ENCODE measurements around the gene ITPR1.

ITPR1 gene

DNA sequence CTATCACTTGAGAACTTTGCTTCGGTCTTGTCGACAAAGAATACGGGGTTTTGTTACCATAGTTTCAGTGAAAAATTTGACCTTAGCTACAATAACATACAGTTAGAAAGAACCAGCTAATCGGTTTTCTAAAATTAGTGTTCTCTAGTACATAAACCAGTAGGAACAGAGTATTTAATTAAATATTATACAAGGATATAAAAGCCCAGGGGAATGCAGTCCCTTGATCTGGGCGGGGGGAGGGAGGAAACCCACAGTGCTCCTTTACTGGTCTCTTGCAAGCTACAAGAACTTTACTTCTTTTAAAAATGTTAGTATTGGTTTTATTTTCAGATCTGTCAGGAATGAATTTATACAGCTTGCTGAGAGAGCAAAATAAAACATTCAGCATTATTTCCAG lies 41.8 kb downstream of the ITPR1 start:
- no peak for DNase-seq

GRCh38 chr3:4536260-4536659 lies 43.1 kb downstream of the ITPR1 start:
- no peak for DNase-seq

- DNase-seq = no peak
These were observed 47.1 kb downstream of the ITPR1 start for GRCh38 chr3:4540267-4540666.

- DNase-seq = no peak
These were observed 50.0 kb downstream of the ITPR1 start for GRCh38 chr3:4543110-4543509.

DNA sequence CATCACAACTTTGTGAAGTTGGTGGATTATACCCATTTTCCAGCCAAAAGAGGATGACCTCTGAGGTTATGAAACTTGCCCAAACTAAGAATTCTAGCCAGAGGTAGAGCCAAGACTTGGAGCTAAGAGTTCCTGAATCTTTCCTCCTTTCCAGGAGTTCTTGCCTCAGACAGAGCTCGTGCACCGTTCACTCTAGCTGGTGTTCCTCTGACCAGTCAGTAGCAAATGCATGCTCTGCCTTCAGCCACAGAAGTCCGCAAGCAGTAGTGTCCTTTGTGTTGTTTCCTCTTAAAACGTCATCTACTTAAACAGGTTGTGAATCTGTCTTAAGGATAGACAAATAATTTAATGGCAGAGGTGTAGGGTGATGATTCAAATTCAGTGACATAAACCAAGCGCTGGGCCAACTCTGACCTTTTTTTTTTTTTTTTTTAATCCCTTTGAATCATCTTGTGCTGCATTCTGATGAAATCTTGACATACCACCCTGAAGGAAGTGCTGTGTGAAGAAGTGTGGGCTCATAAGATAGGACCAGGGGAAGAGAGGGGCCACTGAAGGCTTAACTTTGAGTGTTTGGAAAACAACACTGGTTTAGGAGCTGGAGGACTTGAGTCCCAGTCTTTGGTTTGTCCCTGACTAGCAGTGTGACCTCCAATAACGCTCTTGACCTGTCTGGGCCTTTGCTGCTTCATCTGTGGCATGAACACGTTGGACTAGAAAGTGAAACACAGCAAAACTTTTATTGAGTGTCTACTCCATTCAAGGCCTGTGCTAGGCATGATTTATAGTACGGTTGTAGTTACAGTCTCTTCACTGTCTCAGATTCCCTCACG lies 53.4 kb downstream of the ITPR1 start:
- DNase-seq = no peak

DNA sequence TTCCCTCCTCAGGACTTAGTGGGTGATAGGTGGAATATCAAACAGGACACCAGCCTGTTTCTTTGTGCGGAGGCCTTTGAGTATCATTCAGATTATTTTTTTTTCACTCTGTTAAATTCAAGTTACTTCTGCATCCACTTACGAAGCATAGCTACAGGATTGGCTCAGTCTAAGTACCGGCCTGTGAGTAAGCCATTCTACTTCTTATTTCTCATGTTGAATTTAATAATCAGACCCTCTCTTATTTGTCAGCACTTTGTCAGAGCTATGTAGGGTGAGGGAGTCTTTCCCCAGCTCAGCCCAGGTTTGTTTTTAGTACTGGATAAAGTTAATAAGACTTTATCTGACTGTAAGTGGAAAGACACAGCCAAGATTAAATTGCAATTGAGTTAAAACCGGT lies 54.7 kb downstream of the ITPR1 start:
- no peak for DNase-seq

DNA sequence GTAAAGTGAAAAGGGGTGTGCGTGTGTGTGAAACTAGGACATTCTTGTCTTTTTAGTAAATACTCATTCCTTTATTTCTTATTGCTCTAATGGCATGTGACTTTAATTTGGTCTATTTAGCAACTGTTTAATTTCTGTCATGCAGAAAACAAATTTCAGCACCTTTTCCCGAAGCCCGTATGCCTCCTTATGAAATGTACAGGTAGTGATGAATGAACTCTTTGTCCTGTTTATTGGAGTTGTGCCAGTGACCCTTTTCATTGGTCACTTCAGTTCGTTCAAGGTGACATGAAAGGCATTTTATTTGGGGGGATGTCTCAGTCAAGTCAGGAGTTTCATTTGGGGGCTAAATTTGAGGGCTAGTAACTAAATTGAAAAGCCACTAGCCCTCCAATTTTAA lies 55.2 kb downstream of the ITPR1 start:
- no peak for DNase-seq

DNA sequence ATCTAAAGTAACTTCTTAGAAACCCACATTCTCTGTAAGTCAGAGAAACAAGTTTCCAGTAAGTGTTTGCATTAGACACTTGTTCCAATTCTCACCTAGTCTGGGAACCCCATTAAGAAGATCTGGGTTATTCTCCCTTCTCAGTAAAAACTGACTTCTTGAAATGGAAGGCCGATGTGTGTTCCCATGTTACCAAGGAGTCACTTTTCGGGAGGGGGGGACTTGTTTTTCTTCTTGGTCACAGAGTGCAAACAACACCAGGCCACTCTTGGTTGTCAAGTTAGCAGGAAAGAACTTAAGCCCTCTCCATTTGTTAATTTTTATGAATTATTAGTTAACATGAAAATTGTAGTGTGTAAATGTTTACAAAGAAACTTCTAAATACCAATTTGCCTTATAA lies 55.6 kb downstream of the ITPR1 start:
- DNase-seq = no peak

GRCh38 chr3:4549896-4550295 lies 56.7 kb downstream of the ITPR1 start:
- DNase-seq = no peak

GRCh38 chr3:4551051-4551711 lies 58.0 kb downstream of the ITPR1 start:
- DNase-seq = no peak

GRCh38 chr3:4551794-4552442 lies 58.8 kb downstream of the ITPR1 start:
- no peak for DNase-seq

DNA sequence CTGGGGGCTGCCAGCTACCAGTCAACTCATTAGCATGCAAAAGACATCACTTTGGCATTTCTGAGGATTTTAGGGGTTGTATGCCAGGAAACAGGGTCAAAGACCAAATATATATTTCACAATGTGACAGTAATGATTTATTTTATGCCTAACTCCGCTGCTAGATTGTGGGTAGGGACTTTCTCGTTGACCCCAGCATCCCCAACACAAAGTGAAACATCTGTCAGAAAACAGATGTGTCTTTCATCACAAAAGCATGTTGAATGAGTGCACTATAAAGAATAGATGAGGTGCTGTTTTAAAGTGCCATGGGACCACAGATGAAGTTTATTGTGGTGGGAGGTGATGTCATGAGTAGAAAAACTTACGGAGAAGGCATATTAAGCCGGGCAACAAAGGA lies 59.7 kb downstream of the ITPR1 start:
- DNase-seq = no peak

- no peak for DNase-seq
These were observed 68.5 kb downstream of the ITPR1 start for GRCh38 chr3:4561661-4562060.

GRCh38 chr3:4562595-4562994 lies 69.4 kb downstream of the ITPR1 start:
- DNase-seq = no peak

DNA sequence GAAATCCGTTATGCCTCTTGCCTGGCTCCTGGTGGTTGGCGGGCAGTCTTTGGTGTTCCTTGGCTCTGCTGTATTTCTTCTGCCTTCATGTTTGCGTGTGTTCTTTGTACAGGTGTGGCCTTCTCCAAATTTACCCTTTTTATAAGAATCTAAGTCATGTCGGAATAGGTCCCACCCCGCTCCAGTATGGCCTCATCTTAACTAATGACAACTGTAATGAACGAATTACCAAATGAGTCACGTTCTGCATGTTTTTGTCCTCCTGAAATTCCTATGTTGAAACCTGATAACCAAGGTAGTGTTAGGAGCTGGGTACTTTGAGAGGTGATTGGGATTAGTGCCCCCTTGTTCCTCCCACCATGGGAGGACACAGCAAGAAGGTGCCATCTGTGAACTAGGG lies 71.1 kb downstream of the ITPR1 start:
- no peak for DNase-seq

DNA sequence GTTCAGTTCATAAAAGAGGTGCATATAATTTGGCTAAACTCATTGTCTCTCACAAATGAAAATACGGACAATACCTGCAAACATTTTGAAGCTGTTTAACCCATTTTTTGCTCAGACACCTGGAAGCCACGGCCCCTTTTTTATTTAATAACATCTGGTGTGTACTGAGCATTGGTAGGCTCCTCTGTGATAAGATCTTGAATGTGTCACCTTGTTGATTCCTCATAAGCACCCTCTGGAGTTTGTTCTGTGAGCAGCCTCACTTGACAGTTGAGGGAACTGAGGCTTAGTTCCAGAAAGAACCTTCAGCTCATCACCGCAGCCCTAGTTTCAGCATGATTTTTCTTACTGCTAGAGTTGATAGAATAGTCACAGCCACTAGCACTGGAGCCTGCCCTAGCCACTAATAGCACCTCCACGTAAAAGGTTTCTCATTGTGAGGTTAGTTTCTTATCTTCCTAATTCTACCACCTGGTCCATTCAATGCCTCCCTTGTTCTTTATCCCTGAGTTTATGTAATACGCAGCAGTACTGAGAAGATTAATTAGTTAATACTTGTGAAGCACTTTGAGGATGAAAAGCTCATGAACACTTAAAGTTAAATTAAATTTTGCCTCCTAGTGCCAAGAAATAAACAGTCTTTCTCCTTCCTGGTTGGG lies 71.9 kb downstream of the ITPR1 start:
- DNase-seq = no peak

GRCh38 chr3:4565809-4566501 lies 72.8 kb downstream of the ITPR1 start:
- DNase-seq = no peak

- DNase-seq = no peak
These were observed 75.7 kb downstream of the ITPR1 start for GRCh38 chr3:4568841-4569240.

DNA sequence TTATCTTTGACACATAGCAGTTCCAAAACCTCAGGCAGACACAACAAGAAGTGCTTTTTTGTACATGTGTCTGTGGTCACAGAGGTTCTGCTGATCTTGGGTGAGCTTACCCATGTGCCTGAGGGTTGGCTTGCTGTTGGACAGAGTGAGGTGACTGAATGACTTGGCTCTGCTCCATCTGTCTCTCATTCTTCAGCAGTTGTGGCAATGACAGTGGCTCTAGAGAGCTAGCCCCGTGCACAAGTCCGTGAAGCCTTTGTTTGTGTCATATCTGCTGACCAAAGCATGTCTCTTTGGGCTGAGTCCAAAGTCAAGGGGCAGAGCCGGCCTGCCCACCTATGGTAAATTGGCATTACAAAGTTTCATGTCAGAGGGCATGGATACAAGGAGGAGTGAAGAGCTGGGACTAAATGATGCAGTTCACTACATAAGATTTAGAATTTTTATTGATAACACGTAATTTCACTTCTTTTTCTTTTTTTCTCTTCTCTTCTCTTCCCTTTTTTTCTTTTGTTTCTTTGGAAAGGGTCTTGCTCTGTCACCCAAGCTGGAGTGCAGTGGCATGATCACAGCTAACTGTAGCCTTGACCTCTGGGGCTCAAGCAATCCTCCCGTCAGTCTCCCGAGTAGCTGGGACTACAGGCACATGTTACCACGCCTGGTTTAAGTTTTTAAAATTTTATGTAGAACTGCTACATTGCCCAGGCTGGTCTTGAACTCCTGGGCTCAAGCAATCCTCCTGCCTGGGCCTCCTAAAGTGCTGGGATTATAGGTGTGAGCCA lies 77.9 kb downstream of the ITPR1 start:
- DNase-seq = no peak

DNA sequence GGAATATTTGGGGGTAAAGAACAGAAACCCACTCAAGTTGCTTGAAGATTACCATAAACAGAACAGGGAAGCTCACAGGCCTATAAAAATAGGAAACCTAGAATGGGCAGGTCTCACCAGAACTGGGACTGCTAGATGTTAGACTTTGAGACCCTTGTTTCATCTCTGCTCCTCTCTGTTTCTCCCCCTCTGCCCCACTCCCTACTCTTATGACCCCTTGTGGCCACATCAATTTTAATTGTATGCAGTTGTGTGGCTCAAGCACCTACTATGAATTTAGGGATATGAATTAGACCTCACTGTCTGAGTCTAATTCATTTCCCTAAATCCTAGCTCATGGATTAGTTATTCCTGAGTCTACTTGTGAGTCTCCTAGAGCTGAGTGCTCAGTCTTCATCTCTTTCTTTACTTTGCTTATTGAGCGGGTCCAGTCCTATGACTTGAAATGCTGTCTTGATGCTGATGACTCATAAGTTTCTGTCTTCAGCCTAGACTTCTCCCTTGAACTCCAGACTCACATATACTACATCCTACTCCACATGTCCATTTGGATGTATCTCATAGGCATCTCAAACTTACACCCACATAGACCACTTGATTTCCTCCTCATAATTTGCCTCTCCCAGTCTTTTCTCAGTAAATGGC lies 78.7 kb downstream of the ITPR1 start:
- no peak for DNase-seq

DNA sequence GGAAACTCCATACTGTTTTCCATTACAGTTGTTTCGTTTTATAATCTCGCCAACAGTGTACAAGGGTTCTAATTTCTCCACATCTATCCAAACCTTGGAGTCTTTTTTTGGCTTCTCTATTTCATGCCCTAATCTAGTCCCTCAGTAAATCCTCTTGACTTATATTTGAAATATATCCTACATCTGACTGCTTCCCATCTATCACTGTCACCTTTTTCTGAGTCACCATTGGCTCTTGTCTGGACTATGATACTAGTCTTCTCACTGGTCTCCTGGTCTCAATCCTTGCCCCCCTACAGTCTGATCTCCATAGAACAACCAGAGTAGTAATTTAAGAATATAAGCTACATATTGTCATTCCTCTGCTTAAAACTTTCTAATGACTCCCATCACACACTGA lies 80.0 kb downstream of the ITPR1 start:
- no peak for DNase-seq
